IMR-90 (cell line): ENCODE measurements around the gene TMEM54. TPM values are rescaled to one million over a fixed set of nuclear protein-coding genes. Genes with fewer than 3 reads are reported as not detected.

Experiments used
- ATAC-seq: fragments of 200-7000 bp; cut with Tn5 transposase; 2 replicates; pipeline ENCODE4 v1.9.1; 2020; ENCODE audit warnings: low read depth, mild to moderate bottlenecking, moderate library complexity
- BruUV-seq: library from RNA; stranded (reverse); fragments of 400-500 nt; replicated peaks from 2 replicates; lab custom pipeline; 2021; lab: Mats Ljungman, UMichigan
- CTCF ChIA-PET: fragments of 300-600 bp; formaldehyde crosslinking; extraction: SDS; loops from one replicate; lab custom pipeline; 2021; ENCODE audit warnings: antibody characterized with exemption; lab: Yijun Ruan, JAX
- POLR2A ChIA-PET: fragments of 300-600 bp; sonication (Branson Sonifier 250); formaldehyde crosslinking; loops from one replicate; lab custom pipeline; 2022; ENCODE audit warnings: antibody characterized with exemption; ENCODE audit not compliant: unreplicated experiment; lab: Charles Lee
- DNase-seq: peaks from one replicate; pipeline ENCODE4 v3.0.0; 2013
- H2AFZ ChIP-seq: replicated peaks from 2 replicates; pipeline ENCODE3; 2013; ENCODE audit warnings: low read length, mild to moderate bottlenecking; ENCODE audit not compliant: poor library complexity
- H2AK5ac ChIP-seq: 2 replicates; pipeline ENCODE4 v1.6.1; 2013; ENCODE audit warnings: low read depth, low read length, inconsistent platforms
- H2AK9ac ChIP-seq: replicated peaks from 2 replicates; pipeline ENCODE3; 2013; ENCODE audit warnings: mild to moderate bottlenecking, low read depth, low read length, moderate library complexity; ENCODE audit not compliant: poor library complexity
- H2BK120ac ChIP-seq: 2 replicates; pipeline ENCODE4 v1.6.1; 2013; ENCODE audit warnings: low read depth, low read length, inconsistent platforms
- H2BK15ac ChIP-seq: 3 replicates; pipeline ENCODE4 v1.6.1; 2013; ENCODE audit warnings: low read depth, low read length, inconsistent platforms
- H2BK20ac ChIP-seq: 2 replicates; pipeline ENCODE4 v1.6.1; 2013; ENCODE audit warnings: low read depth, mild to moderate bottlenecking, inconsistent platforms, low read length, moderate library complexity
- H2BK5ac ChIP-seq: 2 replicates; pipeline ENCODE4 v1.6.1; 2013; ENCODE audit warnings: mild to moderate bottlenecking, low read depth, low read length, inconsistent platforms; ENCODE audit not compliant: poor library complexity, severe bottlenecking
- H3K14ac ChIP-seq: replicated peaks from 2 replicates; pipeline ENCODE4 v1.6.1; 2013; ENCODE audit warnings: low read depth, low read length, inconsistent platforms
- H3K18ac ChIP-seq: 2 replicates; pipeline ENCODE4 v1.6.1; 2013; ENCODE audit warnings: low read depth, low read length, control low read depth
- H3K23ac ChIP-seq: 2 replicates; pipeline ENCODE4 v1.6.1; 2013; ENCODE audit warnings: low read depth, low read length, inconsistent platforms
- H3K27ac ChIP-seq: 2 replicates; pipeline ENCODE4 v1.5.1; 2013; ENCODE audit warnings: mild to moderate bottlenecking, control low read depth, low read length; ENCODE audit not compliant: insufficient read depth
- H3K27me3 ChIP-seq: 2 replicates; pipeline ENCODE4 v1.6.1; 2013; ENCODE audit warnings: low read length; ENCODE audit not compliant: control insufficient read depth, insufficient read depth
- H3K36me3 ChIP-seq: 2 replicates; pipeline ENCODE4 v1.6.1; 2013; ENCODE audit warnings: low read length, mixed read lengths; ENCODE audit not compliant: control insufficient read depth, insufficient read depth
- H3K4ac ChIP-seq: 2 replicates; pipeline ENCODE4 v1.6.1; 2013; ENCODE audit warnings: low read depth, low read length, inconsistent platforms
- H3K4me1 ChIP-seq: 2 replicates; pipeline ENCODE4 v1.6.1; 2013; ENCODE audit warnings: low read length, mixed read lengths; ENCODE audit not compliant: control insufficient read depth, insufficient read depth
- H3K4me2 ChIP-seq: 2 replicates; pipeline ENCODE4 v1.6.1; 2013; ENCODE audit warnings: low read depth, mild to moderate bottlenecking, control low read depth, low read length, moderate library complexity
- H3K4me3 ChIP-seq: 2 replicates; pipeline ENCODE4 v1.5.1; 2013; ENCODE audit warnings: low read depth, mild to moderate bottlenecking, control low read depth, low read length, moderate library complexity; ENCODE audit not compliant: insufficient read depth
- H3K56ac ChIP-seq: 2 replicates; pipeline ENCODE4 v1.6.1; 2013; ENCODE audit warnings: low read length, inconsistent platforms; ENCODE audit not compliant: insufficient read depth; ENCODE audit errors: extremely low read depth
- H3K79me1 ChIP-seq, 2 experiments: 2 replicates each; pipeline ENCODE4 v1.6.1; 2013; ENCODE audit warnings: low read length in 2 of 2, inconsistent platforms in 1 of 2, low read depth in 1 of 2
- H3K9ac ChIP-seq: 2 replicates; pipeline ENCODE4 v1.6.1; 2013; ENCODE audit warnings: low read depth, low read length, control low read depth
- H3K9me1 ChIP-seq: 2 replicates; pipeline ENCODE4 v1.6.1; 2013; ENCODE audit warnings: low read length, inconsistent platforms; ENCODE audit not compliant: insufficient read depth
- H3K9me3 ChIP-seq: 2 replicates; pipeline ENCODE4 v1.6.1; 2013; ENCODE audit warnings: low read length; ENCODE audit not compliant: control insufficient read depth, insufficient read depth
- H4K20me1 ChIP-seq: 2 replicates; pipeline ENCODE4 v1.6.1; 2013; ENCODE audit warnings: low read length, inconsistent platforms; ENCODE audit not compliant: insufficient read depth
- H4K5ac ChIP-seq: 2 replicates; pipeline ENCODE4 v1.6.1; 2013; ENCODE audit warnings: mild to moderate bottlenecking, low read depth, low read length, control low read depth
- H4K8ac ChIP-seq, 2 experiments: 2 replicates each; pipeline ENCODE4 v1.6.1; 2013; ENCODE audit warnings: low read depth in 2 of 2, low read length in 2 of 2, control low read depth in 1 of 2, inconsistent platforms in 1 of 2
- H4K91ac ChIP-seq: 2 replicates; pipeline ENCODE4 v1.6.1; 2013; ENCODE audit warnings: low read depth, low read length, inconsistent platforms; ENCODE audit not compliant: insufficient read depth
- CEBPB ChIP-seq: IDR thresholded peaks from 2 replicates; pipeline ENCODE4 v1.6.1; 2012; ENCODE audit warnings: low read depth, low read length, improper control_type of control experiment
- CHD1 ChIP-seq: IDR thresholded peaks from 2 replicates; pipeline ENCODE4 v1.6.1; 2012; ENCODE audit warnings: low read depth, low read length, improper control_type of control experiment
- FOS ChIP-seq: fragments of 150-350 bp; IDR thresholded peaks from 2 replicates; pipeline ENCODE4 v1.6.1; 2016; ENCODE audit warnings: low read depth, low read length
- RCOR1 ChIP-seq: IDR thresholded peaks from 2 replicates; pipeline ENCODE4 v1.6.1; 2012; ENCODE audit warnings: mild to moderate bottlenecking, low read length, improper control_type of control experiment; ENCODE audit not compliant: insufficient replicate concordance
- SMC3 ChIP-seq: fragments of 150-350 bp; IDR thresholded peaks from 2 replicates; pipeline ENCODE4 v1.6.1; 2016; ENCODE audit warnings: low read depth, mild to moderate bottlenecking, antibody characterized with exemption, low read length, moderate library complexity
- WGBS, 2 experiments: methylation state at CpG; one replicate each; pipeline versions ENCODE4 v1.1.5 to v1.1.7; 2013; ENCODE audit warnings: missing lambda C conversion rate in 2 of 2; ENCODE audit not compliant: insufficient read length in 1 of 2; ENCODE audit errors: extremely low coverage in 2 of 2; 5-methylcytosine and 5-hydroxymethylcytosine counted together
- dilution Hi-C: fragments of 300-500 bp; cut with HindIII; formaldehyde crosslinking; loops from one replicate; pipeline ENCODE4 v1.14.3; 2018; ENCODE audit warnings: low sequenced_read_pairs; ENCODE audit not compliant: unreplicated experiment
- in situ Hi-C: fragments of 300-500 bp; cut with MboI; formaldehyde crosslinking; loops from 3 replicates; pipeline ENCODE4 v1.14.3; 2019; ENCODE audit warnings: low sequenced_read_pairs, inconsistent platforms, mixed read lengths
- intact Hi-C: fragments of 100-400 bp; cut with micrococcal nuclease; formaldehyde crosslinking; loops from 2 replicates; pipeline ENCODE4 v1.10.0; 2022
- polyA plus RNA-seq, 3 experiments: library from polyadenylated mRNA; depleted of rRNA; stranded (reverse); fragments of >200 nt; gene quantifications; 2 replicates each; pipeline ENCODE4 v1.2.3, GENCODE V29; 2012; ENCODE audit warnings: low replicate concordance in 1 of 3
- total RNA-seq: library from RNA; depleted of rRNA; stranded (reverse); fragments of >200 nt; gene quantifications from 2 replicates; pipeline ENCODE4 v1.2.3, GENCODE V29; 2012

Gene TMEM54
- total and polyA plus RNA-seq, 2 of the 4 experiments (the other 2 are of a cell fraction): 25.5 to 75.2 TPM

DNA sequence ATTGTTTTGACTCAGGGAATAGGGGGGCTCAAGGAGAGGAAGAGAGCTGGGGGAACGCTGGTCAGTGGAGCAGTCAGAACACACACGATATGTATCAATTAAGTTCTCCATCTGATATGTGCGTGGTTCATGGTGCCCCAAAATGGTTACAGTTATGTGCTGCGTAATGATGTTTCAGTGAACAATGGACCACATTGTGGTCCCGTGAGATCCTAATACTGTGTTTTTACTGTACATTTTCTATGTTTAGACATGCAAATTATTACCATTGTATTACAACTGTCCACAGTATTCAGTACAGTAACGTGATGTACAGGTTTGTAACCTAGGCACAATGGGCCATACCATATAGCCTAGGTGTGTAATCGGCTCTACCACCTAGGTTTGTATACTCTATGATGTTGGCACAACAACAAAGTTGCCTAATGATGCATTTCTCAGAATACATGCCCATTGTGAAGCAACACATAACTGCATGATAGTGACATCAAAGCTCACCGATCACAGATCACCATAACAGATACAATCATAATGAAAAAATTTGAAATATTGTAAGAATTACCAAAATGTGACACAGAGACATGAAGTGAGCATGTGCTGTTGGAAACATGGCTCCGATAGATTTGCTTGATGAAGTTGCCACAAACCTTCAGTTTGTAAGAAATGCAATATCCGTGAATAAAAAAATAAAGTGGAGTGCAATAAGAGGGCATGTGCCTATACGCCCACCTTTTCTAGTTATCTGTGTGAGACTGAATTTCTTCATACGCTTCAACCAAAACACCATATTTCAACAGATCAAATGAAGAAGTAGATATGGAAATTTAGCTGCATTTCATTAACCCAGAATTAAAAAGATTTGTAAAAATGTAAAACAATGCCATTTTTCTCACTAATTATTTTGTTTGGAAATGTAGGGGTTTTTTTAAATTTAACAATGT lies 14.8 kb upstream of the TMEM54 start:
- ATAC-seq: no peak
- ChIA-PET POLR2A (no interaction called here), CTCF (interaction anchor here (0.9 to 1.2 kb wide), 2 partner anchors 30 to 73 kb away, joined by 3 read pairs; partner anchors contain the start of gene HPCA)
- Histone ChIP-seq H3K18ac (no peak overlapping the region), H3K9ac (no peak overlapping the region), H3K9me1 (peaks cover 4% of the 10 kb centered on the region), H4K8ac (no peak overlapping the region), H2BK120ac (no peak overlapping the region), H2BK20ac (no peak overlapping the region), H3K4ac (no peak overlapping the region), H3K79me1 (no peaks in the 10 kb centered on the region), H2AK9ac (no peak overlapping the region), H2BK15ac (no peak overlapping the region), H2AK5ac (no peak overlapping the region), H4K20me1 (no peaks in the 10 kb centered on the region), H4K5ac (no peak overlapping the region), H3K23ac (no peak overlapping the region), H2AFZ (no peak overlapping the region), H2BK5ac (no peak overlapping the region), H3K4me2 (no peak overlapping the region), H3K4me1 (0 out of 2 replicates have a peak, but pooled peaks cover 1% of the 10 kb centered on the region), H3K56ac (no peak overlapping the region), H3K27ac (no peak overlapping the region), H3K14ac (no peak overlapping the region), H3K36me3 (no peaks in the 10 kb centered on the region), H3K27me3 (no peaks in the 10 kb centered on the region; the same call in 1 of the 2 replicates), H3K4me3 (no peak overlapping the region), H4K91ac (no peak overlapping the region), H3K9me3 (0 out of 2 replicates have a peak, but pooled peaks cover 2% of the 10 kb centered on the region)
- WGBS, 2 experiments: 93% methylated on average over 2 of the region's 12 CpGs; no CpG with 5 or more reads in 1 of the 2 experiments
- dilution Hi-C loops (no loop called here), in situ Hi-C loops (no loop called here), intact Hi-C loops (no loop called here)
- no TSS peak for BruUV-seq
- TF ChIP-seq SMC3: no peak
- TF ChIP-seq CHD1: no peak
- peak; percentile 46; the same call in 1 of the 2 replicates for TF ChIP-seq CEBPB
- no peak for TF ChIP-seq FOS
- no peak for TF ChIP-seq RCOR1
- DNase-seq: peak; percentile 22
